HPDE6-E6E7 (cell line): ENCODE data around the gene CHCHD6.
A peak's percentile ranks its signal among the peaks of the same experiment; 100 is the strongest.

Source experiments
- DNase-seq: peaks from one replicate; pipeline ENCODE4 v3.0.0; 2011; ENCODE audit warnings: missing footprints; ENCODE audit errors: extremely low spot score

CHCHD6 gene

DNA sequence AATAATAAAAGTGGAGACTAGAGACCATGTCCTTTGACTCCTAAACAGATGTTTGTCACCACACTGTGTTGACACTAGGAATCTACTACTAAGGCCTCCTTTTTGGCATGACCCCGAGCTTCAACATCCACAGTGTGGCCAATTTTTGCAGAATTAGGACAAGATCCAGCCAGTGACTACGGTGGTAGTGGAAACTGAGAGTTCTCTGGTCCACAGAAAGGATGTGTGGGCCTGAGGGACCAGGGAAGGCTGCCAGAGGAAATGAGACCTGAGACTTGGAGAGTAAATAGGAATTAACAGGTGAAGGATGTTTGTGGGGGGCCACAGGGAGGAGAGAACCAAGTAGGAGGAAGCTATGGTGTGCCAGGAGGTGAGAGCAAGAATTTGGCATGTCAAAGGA is 122.7 kb downstream of the CHCHD6 start:
- DNase-seq, result no peak

DNA sequence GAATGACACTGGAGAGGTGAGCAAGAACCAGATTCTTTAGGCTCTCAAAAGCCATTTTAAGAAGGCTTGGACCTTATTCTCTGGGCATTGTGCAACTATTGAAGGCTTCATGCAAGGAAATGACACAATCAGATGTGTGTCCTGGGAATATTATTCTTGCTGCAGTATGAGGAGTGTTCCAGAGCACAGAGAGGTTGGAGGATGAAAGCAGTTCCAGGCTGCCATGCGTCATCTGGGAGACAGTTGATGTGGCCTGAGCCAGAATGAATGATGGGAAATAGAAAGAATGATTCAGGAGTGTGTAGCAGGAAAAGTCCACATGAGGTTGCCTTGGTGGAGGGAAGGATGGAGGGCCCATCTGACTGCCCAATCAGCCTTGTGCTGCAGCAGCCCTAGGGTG is 123.1 kb downstream of the CHCHD6 start:
- no peak for DNase-seq

DNA sequence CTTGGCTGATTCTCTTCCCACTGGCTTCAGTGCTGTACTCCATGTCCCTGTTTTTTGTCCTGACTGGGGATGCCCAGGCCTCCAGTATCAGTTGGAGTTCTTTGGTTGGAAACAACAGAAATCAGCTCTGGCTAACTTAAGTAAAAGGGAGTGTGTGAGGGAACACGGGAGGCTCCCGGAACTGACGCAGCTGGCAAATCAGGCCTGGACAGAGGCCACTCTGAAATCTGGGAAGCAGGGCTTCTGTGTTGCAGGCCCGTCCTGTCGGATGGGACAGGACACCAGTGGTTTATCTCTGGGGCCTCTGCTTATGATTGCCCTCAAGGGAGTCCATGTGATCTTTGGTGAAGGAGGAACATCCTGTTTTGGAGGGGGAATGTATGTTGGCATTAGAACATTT is 124.3 kb downstream of the CHCHD6 start:
- DNase-seq, result no peak

DNA sequence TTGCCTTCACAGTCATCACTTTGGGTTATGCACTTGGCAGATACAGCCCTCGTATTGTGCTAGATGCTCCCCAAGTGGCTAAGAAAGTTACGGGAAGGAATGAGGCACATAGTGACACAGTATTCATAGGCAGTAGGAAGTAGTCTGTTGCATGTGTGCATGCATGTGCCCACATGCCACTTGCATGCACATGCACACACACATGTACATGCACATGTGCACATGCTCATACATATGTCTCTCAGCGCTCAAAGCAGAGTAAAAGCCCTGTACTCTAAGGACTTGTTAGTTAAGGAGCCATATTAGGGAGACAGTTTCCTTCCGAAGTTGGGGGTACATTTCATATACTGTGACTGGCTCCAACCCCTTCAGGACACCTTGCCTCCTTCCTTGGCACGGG is 128.9 kb downstream of the CHCHD6 start:
- DNase-seq, result no peak

DNA sequence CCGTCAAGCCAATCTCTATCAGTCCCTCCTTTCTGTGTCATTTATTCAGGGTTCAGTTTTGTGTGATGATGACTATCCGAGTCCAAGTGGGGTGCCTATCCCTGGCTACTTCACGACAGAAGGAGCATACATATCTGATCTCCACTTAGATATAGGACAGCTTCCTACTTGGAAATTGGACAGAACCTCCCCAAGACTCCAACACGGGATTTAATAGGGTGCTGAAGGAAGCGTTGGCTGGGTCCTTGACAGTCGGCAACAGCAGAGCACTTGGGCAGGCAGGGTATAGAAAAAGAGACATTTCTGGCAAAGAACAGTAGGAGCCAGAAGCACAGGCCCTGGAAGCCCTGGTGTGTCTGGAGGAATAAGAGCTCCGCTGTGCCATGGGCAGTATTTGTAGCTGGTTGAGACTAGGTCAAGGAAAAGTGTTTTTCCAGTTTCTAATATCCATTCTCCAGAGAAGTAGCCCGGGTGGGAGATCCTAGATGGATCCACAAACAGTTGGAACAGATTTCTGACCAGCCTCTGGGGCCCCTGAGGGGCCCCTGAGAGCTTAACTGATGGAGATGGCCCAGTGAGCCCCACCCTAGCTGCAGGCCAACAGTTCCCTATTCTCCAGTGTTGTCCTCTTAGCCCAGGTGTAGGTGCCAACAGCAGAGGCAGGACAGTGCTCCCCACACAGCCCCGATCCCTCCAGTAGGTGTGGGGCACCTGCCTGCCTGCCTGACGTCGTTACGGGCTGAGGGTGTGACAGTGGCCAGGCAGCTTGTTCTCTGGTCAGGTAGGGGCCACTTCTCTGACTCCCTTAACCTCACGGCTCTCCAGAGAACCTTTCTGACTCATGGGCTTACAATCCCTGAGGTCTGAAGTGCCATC is 130.8 kb downstream of the CHCHD6 start:
- peak; percentile 53 for DNase-seq

DNA sequence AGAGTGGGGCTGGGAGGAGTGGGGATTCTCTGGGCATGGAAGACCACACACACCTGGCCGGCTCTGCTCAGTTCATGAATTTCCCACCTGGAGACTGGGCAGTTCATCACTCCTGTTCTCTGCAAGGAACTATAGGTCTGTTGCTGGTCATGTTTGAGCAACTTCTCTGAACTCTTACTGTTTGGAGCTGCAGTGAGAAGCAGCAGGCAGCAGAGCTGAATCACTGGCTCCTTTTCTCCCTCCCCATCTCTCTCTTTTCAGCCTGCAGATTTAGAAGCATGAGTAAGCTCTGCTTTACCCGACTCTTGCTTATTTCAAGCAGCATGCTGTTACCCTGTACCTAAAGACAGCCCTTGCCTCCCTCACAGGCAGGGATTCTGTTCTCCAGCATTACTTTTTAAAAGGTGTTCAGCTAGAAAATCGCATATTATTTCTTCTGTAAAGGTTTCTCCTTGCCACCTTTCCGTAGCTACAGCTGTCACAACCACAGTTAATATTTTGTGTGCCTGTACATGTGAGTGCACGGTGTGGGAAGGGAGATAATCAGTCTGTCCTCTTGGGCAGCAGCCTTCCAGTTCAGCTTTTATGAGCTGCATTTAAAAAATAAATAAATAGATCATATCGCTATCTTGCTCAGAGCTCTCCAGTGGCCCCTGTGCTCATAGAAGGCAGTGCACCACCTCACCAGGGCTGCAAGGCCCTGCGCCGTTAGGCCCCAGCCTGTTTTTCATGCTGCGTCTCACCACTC is 131.6 kb downstream of the CHCHD6 start:
- DNase-seq, result peak; percentile 34

DNA sequence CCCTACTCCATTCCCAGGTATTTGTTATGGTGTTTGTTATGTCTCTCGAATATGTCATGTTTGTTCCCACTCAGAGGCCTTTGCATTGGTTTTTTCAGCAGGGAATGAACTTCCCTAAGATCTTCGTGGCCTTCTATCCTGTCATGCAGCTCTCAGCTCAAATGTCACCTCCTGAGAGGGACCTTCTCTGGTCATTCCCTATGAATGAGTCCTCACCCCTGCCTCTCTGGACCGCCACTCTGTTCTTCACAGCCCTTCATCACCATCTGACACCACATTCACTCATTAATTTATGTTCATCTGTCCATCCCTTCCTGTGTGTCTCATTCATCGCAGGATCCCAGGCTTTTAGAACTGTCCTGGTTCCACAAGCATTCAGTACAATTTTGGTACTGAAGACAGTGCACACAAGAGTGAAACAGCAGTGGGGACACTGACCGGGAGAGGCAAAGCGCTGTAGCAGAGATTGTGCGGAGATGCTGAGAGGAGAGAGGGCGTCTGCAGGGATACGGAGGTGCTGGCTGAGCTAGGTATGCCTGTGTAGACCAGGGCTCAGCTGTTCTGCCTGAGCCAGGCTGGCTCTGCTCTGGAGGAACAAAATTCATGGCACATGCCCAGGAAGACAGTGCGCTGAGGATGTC is 132.3 kb downstream of the CHCHD6 start:
- no peak for DNase-seq

DNA sequence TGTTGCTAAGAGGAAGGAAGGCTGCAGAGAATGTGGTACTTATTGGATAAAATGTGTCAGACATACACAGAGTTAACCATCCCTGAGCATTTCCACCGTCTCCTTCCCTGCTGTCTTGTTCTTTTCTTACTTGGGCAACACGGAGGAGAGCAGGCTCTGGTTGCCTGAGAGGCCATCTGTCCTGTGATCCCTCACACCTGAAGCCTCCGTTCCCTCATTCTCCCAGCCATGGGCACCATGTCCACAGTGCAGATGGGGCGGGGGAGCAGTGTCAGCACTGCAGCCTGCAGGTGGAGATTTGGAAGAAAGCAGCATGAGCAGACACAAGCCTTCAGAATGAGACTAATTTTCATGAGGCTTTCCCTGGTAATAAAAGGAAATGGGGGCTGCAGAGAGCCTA is 133.7 kb downstream of the CHCHD6 start:
- DNase-seq, result no peak

DNA sequence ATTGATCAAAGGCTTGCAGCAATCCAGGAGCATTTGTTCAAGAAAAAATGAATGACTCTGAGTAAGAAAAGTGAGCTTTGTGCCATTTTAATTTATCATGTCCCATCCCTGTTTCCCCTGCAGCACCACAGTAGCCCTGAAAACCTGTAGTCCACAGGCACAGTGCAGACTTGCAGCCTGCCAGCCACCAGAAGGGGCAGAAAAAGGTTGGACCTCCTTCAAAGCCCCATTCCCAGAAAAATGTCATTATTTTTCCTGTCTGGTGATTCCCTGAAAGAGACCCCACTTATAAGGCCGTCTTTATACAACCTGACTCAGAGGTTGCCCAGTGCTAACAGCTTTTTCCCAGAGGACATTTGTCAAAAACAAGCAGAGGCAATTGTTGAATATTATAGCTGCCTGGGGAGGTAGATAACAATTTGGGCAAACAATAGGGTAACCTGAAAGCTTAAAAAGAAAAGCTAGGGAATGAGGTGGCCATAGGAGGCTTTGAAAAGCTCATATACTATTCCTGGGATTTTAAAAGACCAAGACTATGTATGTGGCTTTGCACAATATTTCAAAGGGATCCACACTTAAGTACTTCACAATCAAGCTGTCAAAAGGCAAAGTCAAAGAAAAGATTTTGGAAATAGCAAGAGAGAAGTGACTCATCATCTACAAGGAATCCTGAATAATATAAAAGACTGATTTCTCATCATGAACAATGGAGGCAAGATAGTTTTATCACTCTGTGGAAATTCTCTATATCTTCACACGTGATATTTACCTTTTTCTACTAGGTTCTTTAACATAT is 142.1 kb downstream of the CHCHD6 start:
- DNase-seq, result no peak

DNA sequence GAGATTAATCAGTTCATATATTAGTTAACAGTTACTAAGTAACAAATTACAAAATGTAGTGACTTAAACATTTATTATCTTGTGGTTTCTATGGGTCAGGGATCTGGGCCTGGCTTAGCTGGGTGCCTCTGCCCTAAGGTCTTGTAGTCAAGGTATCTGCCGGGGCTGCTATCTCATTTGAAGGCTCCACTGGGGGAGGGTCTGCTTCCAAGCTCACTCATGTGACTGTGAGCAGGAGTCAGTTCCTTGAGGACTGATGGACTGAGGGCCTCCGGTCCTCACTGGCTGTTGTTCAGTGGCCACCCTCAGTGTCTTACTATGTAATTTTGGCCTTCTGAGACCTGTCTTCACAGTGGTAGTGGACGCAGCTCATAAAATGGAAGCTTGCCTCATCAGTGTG is 143.0 kb downstream of the CHCHD6 start:
- no peak for DNase-seq

DNA sequence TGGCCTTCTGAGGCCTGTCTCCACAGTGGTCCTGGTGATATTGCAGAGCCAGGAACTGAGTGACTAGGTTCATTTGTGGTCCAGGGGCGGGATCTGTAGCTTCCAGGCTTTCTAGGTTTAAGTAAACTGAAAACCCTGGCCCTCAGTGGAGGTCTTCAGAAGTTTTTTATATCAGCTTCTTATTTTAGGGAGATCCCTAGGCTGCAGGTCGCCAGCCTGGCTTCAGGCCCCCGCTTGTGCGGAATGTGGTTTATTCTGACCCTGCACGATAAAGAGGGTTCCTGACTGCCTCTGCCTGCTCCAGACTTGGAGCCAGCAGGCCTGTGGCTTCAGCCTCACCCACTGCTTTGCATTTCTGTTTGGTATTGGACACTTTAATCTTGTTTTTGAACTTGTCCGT is 145.0 kb downstream of the CHCHD6 start:
- DNase-seq, result no peak

DNA sequence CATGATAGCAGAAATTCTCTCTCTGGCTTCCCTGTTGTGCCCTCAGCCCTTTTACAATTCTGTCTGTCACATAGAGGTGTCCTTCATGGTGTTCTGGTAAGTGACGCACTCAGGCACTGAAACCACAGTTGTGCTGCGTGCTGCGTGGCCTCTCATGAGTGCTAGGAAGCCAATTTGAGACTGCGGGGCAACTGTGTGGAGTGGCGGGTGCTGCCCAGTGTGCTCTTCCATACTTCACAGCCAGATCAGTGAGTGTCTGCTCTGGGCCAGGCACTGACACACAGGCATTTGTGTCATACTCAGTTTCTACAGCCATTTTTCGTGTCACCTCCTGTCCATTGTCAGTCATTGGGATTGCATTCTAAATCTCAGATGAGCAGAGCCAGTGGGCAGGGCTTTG is 145.7 kb downstream of the CHCHD6 start:
- no peak for DNase-seq

DNA sequence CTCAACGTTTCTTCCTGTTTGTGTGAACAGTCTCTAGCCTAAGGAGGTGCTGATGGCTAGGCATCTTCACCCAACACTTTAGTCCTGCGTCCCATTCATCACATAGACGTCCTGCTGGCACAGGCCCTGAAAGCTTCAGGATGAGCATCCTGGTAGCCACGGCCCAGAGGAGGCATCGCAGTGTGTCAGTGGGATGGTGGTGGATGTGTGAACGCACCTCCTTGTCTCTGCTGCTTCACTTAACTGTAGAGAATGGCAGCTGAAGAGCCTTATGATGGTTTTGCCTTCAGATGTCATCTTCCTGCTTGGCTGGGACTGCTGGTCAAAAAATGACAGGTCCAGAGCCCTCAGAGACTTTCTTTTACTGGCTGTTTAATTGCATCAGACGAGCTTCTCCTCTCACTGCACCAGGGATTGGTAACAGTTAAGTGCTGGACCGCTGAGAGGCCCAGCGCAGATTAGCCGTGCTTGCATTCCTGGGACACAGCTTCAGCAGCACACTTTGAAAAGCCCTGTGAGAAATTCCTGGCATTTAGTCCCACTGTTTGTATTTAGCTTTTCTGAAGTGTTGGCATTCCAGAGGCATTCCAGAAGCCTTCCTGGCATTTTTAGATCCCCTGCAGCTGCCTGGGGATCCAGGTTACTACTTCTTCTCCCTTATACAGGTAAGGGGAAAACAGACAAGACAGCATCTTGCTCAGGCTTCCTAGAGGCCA is 146.5 kb downstream of the CHCHD6 start:
- DNase-seq, result no peak

DNA sequence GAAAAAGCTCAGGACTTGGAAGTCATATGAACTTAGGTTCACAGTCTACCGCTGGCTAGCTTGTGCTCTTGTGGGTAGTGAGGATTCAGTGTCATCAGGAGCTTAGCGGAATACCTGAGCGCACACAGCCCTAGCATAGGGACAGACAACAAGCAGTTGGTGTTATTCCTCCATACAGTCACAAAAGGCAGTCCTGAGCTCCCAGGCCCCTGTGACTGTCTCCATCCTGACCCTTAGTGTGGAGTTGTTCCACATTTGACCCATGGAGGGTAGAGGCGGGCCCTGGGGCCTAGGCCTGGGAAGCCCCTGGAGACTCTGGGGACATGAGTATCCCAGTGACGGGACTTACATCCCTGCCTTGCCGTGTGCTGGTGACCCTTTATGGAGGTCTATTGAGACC is 147.3 kb downstream of the CHCHD6 start:
- no peak for DNase-seq

DNA sequence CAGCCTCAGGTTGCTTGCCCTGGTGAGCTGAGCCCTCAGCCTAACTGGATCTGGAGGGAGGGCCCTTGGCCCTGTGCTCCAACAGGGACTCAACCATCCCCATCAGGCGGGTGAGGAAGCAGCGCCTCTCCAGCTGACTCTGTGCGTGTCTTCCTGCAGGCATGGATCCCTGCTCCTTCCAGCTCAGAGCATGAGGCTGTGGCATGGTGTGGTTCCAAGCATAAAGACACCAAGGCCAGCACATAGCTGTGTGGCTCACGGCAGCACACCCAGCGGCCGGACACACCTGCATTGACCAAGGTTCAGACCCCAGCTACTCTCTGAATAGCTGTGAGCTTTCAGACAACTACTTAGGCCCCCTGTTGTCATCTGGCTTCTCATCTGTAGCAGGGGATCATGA is 147.9 kb downstream of the CHCHD6 start:
- no peak for DNase-seq

DNA sequence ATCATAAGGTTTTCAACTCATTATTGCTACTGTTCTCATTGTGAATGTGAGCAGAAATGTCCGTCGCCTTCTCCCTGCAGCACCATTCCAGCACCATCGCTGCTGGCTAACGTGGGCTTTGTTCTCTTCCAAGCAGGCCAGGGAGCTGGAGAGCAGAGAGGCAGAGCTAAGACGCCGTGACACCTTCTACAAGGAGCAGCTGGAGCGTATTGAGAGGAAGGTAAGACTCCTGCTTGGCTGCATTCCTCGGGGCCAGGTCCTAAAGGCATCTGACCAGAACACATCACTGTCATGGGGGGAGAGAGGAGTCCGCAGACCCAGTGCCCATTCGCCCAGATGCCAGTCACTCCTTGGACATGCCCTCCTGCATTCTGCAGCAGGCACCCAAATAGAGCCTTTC is 148.5 kb downstream of the CHCHD6 start:
- no peak for DNase-seq

DNA sequence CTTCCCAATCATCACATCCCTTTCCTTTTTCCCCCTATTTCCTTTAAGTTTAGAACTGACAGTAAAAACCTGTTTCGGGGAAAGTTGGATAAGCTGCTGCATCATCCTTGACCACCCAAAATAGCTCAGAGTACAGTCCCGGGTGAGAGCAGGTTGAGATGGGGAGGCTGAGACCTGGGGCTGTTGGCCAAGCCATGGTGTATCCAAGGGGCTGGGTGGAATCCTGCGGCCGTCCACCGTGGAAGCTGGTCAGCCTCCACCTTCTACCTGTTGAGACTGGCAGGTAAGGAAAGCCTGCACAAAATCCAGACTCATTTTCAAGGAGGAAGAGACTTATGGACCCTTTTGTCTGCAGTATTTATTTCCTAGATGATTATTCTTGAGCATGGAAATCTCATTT is 150.6 kb downstream of the CHCHD6 start:
- DNase-seq, result no peak

DNA sequence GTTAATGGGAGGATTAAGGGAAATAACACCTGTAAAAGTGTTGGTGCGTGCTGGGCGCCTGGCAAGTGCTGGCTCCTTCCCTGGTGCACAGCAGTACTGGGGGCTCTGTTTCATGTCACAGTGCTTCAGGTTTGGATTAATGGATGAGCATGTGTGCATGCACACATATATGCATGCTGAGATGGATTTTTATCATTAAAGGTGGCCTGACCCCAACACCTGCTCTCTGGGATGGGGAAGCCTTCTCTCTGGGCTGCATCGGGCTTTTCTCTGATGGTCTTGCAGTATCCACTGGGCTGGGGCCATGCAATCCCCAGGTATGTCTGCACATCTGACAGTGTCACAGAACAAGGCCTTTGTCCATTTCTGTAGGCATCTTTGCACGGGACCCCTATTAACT is 151.3 kb downstream of the CHCHD6 start:
- DNase-seq, result no peak

DNA sequence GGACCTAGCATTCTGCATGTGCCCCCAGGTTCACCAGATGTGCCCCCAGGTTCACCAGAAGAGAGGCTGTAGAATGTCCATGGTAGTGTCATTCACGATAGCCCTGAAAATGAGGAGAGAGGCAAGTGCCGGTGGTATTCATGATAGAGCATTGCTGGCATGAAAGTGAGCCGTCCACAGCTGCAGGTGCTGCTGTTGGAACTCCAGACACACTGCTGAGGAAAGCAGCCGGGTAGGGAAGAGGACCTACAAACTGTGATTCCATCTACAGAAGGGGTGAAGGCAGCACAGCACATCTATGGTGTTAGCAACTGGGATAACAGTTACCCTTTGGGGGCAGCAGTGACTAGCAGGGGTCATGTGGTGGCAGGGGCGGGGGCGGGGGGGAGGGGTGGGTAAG is 153.9 kb downstream of the CHCHD6 start:
- DNase-seq, result no peak

DNA sequence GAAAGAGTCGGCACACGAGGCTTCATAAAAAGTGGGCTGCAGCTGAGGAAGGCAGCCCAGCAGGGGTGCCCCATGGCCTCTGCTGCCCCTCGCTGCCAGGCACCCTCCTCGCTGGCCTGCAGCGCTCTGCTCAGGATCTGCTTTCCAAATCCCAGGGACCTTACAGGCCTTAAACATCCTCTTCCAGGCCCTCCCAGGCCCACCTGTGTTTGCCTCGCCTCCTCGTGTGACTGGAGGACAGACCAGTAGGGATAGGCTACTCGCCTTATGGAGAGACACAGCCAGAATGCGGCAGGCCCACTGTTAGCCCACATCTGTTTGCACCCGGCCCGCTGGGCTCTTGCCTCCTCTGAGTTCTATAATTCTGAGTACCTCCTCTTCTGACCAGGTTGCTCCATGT is 154.4 kb downstream of the CHCHD6 start:
- no peak for DNase-seq

DNA sequence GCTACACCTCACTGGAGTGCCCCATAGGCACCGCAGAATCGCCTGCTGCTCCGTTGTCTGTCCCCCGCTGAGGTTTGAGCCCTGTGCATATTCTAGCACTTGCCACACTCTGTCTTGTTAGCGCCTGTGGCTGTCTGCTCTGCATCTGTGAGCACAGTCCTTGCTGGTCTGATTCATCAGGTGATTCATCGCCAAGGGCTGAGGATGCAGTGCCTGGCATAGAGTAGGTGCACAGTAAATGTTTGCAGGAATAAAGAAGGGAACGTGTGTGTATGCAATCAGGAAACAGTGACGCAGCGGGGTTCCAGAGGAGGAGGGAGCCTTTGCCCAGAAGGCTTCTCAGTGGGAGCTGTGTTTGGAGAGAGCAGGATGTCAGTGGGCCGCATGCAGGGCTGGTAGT is 154.8 kb downstream of the CHCHD6 start:
- peak; percentile 86 for DNase-seq
